ENCODE measurements around the gene WNK1. TPM values are rescaled to one million over a fixed set of nuclear protein-coding genes. Genes with fewer than 3 reads are reported as not detected.

The WNK1 gene
- total RNA-seq, 1 donor from 2014 or later, result 366 TPM

DNA sequence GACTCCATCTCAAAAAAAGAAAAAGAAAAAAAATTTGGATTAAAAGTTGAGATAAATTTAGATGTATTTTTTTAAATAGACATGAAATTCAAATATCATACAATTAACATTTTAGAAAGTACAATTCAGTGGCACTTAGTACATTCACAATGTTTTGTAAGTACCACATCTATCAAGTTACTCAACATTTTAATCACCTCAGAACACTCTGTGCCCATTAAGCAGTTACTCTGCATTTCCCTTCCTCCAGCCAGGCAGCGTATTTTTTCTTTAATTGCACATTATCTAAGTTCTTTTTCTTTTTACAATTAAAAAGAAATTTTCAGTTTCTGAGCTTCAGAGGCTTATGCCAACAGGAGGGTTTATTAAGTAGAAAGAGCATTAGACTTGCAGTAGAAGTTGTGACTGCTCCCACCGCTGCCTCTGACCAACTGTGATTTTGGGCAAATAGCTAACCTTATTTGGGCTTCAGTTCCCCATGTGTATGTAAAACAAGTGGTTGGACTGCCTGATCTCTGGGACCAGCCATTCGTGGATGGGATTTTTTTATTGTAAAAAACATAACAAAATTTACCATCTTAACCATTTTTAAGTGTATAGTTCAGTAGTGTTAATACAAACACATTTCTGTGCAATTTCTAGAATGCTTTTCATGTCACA is 65.7 kb downstream of the WNK1 start:
- Histone ChIP-seq H3K27ac (no peak overlapping the region), H3K36me3 (peaks cover 0 to 8% of the 10 kb centered on the region in 2 donors), H3K4me3 (no peak overlapping the region), H3K9me3 (no peaks in the 10 kb centered on the region), H3K4me1 (peaks cover 34% of the 10 kb centered on the region), H3K27me3 (no peaks in the 10 kb centered on the region)
- intact Hi-C loops (cut with DNase I), result no loop called here
- no peak for DNase-seq (ENCODE audit: extremely low spot score in 2 of 2)
- TF ChIP-seq POLR2A (IDR thresholded peaks at IDR 0.05) (no peak), POLR2AphosphoS5 (IDR thresholded peaks at IDR 0.05; ENCODE audit: insufficient read depth in 1 of 2, low read depth in 1 of 2) (no peak)
- TF ChIP-seq, protein P1, sequence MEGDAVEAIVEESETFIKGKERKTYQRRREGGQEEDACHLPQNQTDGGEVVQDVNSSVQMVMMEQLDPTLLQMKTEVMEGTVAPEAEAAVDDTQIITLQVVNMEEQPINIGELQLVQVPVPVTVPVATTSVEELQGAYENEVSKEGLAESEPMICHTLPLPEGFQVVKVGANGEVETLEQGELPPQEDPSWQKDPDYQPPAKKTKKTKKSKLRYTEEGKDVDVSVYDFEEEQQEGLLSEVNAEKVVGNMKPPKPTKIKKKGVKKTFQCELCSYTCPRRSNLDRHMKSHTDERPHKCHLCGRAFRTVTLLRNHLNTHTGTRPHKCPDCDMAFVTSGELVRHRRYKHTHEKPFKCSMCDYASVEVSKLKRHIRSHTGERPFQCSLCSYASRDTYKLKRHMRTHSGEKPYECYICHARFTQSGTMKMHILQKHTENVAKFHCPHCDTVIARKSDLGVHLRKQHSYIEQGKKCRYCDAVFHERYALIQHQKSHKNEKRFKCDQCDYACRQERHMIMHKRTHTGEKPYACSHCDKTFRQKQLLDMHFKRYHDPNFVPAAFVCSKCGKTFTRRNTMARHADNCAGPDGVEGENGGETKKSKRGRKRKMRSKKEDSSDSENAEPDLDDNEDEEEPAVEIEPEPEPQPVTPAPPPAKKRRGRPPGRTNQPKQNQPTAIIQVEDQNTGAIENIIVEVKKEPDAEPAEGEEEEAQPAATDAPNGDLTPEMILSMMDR (IDR thresholded peaks at IDR 0.05), result no peak

DNA sequence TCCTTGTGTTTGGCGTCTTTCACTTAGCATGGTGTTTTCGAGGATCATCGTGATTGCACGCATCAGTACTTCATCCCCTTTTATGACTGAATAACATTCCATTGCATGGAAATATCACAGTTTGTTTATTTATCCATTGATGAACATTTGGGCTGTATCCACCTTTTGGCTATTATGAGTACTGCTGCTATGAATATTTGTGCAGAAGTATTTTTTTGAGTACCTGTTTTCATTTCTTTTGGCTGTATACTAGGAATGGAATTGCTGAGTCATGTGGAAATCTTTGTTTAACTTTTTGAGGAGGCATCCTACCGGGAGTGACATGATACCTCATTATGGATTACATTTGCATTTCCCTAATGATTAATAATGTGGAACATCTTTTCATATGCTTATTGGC is 66.4 kb downstream of the WNK1 start:
- intact Hi-C loops (cut with DNase I), result no loop called here
- H3K9me3 ChIP-seq, result no peaks in the 10 kb centered on the region
- H3K4me1 ChIP-seq, result peaks cover 34% of the 10 kb centered on the region
- H3K27me3 ChIP-seq, result no peaks in the 10 kb centered on the region
- no peak for TF ChIP-seq POLR2AphosphoS5 (IDR thresholded peaks at IDR 0.05; ENCODE audit: insufficient read depth in 1 of 2, low read depth in 1 of 2)
- no peak for TF ChIP-seq POLR2A (IDR thresholded peaks at IDR 0.05)
- TF ChIP-seq, protein P1 (IDR thresholded peaks at IDR 0.05), result no peak
- no peak overlapping the region for H3K4me3 ChIP-seq
- DNase-seq (ENCODE audit: extremely low spot score in 2 of 2), result no peak
- H3K36me3 ChIP-seq, result peaks cover 0 to 8% of the 10 kb centered on the region in 2 donors
- no peak overlapping the region for H3K27ac ChIP-seq

DNA sequence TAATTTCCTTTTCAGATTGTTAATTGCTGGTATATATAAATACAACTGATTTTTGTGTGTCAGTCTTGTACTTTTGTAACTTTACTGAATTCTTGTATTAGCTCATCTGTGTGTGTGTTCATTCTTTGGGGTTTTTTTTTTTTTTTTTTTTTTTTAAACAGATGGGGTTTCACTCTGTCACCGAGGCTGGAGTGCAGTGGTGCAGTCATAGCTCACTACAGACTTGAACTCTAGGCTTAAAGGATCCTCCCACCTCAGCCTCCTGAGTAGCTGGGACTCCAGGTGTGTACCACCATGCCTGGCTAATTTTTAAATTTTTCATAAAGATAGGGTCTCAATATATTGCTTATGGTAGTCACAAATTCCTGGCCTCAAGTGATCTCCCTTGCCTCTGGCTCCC is 68.0 kb downstream of the WNK1 start:
- Histone ChIP-seq H3K4me1 (peaks cover 34% of the 10 kb centered on the region), H3K36me3 (no peaks in the 10 kb centered on the region), H3K27me3 (no peaks in the 10 kb centered on the region), H3K4me3 (no peak overlapping the region), H3K27ac (no peak overlapping the region), H3K9me3 (no peaks in the 10 kb centered on the region)
- intact Hi-C loops (cut with DNase I), result no loop called here
- TF ChIP-seq POLR2A (IDR thresholded peaks at IDR 0.05) (no peak), POLR2AphosphoS5 (IDR thresholded peaks at IDR 0.05; ENCODE audit: insufficient read depth in 1 of 2, low read depth in 1 of 2) (no peak)
- TF ChIP-seq, protein P1 (IDR thresholded peaks at IDR 0.05), result no peak
- no peak for DNase-seq (ENCODE audit: extremely low spot score in 2 of 2)

DNA sequence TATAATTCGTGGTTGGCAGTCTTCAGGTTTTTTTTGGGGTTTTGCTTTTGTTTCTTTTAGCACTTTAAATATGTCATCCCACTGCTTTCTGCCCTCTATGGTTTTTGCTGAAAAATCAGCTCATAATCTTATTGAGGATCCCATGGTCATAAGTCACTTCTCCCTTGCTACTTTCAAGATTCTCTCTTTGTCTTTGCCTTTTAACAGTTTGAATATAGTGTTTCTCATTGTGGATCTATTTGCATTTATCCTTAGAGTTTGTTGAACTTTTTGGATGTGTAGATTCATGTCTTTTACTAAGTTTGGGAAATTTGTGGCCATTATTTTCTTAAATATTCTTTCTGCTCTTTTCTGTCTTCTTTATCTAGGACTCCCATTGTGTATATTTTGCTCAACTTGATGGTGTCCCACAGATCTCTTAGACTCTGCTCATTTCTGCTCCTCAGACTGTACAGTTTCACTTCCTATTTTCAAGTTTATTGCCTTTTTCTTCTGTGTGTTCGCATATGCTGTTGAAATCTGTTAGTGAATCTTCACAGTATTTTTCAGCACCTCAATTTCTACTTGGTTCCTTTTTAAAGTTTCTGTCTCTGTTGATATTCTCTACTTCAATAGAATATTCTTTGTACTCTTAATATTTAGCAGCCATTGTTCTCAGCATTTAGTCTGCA is 70.8 kb downstream of the WNK1 start:
- H3K4me3 ChIP-seq, result no peak overlapping the region
- peaks cover 14% of the 10 kb centered on the region for H3K4me1 ChIP-seq
- H3K36me3 ChIP-seq, result peaks cover 0 to 11% of the 10 kb centered on the region in 2 donors
- H3K9me3 ChIP-seq, result no peaks in the 10 kb centered on the region
- no peaks in the 10 kb centered on the region for H3K27me3 ChIP-seq
- no peak overlapping the region for H3K27ac ChIP-seq
- DNase-seq (ENCODE audit: extremely low spot score in 2 of 2), result no peak
- intact Hi-C loops (cut with DNase I), result no loop called here
- TF ChIP-seq POLR2A (IDR thresholded peaks at IDR 0.05) (no peak), POLR2AphosphoS5 (IDR thresholded peaks at IDR 0.05; ENCODE audit: insufficient read depth in 1 of 2, low read depth in 1 of 2) (no peak)
- TF ChIP-seq, protein P1 (IDR thresholded peaks at IDR 0.05), result no peak

DNA sequence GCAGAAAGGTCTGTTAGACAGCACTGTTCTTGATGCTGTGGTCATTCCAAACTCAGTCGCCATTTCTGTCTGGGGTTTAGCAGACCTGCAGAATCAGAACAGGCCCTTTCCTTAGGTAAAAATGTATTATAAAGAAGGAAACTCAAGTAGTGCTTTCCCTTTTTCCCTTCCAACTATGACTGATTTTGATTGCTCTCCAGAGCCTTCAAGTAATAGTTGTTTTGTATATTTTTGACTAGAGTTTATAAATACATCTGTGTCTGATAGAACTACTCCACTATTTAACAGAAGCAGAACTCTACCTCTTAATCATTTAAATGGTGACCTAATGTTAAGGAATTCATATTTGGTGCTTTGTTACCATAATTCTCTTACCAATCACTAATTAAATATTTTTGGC is 74.0 kb downstream of the WNK1 start:
- intact Hi-C loops (cut with DNase I), result no loop called here
- Histone ChIP-seq H3K27ac (no peak overlapping the region), H3K4me3 (no peak overlapping the region), H3K27me3 (no peaks in the 10 kb centered on the region), H3K9me3 (no peaks in the 10 kb centered on the region), H3K36me3 (peaks cover 0 to 33% of the 10 kb centered on the region in 2 donors), H3K4me1 (peaks cover 8% of the 10 kb centered on the region)
- TF ChIP-seq, protein P1 (IDR thresholded peaks at IDR 0.05), result no peak
- TF ChIP-seq POLR2A (IDR thresholded peaks at IDR 0.05), result no peak
- TF ChIP-seq POLR2AphosphoS5 (IDR thresholded peaks at IDR 0.05; ENCODE audit: insufficient read depth in 1 of 2, low read depth in 1 of 2), result no peak
- no peak for DNase-seq (ENCODE audit: extremely low spot score in 2 of 2)

Data from vagina (tissue), 2 donors.